Hematopoietic multipotent progenitor cell treated with erythropoietin and hydrocortisone succinate and interleukin-3 and kit ligand, for 8 days (in vitro differentiated cells): ENCODE data around the gene CTIF.

Source experiments
- DNase-seq: peaks from one replicate; pipeline ENCODE4 v3.0.0-alpha.2; 2015

CTIF gene

DNA sequence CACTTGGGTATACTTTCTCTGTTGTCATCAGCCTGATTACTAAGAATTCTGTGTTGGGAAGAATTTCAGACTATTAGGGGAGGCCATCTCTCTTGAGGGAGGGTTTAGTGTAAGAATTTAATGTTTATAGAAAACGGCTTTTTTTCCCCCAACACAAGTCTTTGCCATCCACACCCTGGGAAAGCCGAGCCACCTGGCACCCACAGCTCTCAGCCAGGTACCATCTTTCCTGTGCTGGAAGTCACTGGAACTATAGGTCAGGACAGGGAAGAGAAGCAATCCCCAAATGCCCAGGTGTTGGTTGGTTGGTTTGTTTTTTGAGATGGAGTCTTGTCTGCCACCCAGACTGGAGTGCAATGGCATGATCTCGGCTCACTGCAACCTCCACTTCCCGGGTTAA lies 256.9 kb downstream of the CTIF start:
- DNase-seq: no peak

DNA sequence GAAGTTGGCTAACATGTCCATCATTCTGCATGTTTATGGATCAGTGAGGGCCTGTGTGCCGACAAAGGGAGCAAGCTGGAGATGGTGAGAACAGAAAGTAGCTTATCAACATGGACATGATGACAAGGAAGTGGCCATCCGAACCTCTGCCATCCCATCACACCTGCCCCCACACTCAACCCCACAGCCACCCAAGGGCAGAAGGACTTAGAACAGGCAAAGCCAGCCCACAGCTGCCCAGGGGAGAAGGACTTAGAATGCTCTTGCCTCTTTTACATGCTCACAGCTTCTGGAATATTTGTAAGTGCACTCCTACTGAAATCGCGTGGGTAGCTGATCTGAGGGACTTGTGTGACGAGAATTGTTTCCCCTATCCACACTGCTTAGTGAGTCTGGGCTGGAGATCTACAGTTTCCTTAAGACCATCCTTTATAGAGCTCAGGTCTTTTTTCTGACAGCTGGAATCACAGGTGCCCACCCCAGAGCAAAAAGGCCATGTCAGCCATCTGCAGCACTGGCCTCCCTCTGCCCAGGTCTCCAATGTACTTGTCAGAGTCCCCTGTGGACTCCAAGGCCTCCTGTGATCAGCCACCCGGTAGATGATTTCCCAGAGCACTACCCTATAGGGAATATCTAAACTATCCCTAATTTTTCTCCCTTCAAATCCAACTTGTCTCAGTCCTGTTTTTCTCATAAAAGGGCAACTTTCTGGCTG lies 257.8 kb downstream of the CTIF start:
- no peak for DNase-seq

DNA sequence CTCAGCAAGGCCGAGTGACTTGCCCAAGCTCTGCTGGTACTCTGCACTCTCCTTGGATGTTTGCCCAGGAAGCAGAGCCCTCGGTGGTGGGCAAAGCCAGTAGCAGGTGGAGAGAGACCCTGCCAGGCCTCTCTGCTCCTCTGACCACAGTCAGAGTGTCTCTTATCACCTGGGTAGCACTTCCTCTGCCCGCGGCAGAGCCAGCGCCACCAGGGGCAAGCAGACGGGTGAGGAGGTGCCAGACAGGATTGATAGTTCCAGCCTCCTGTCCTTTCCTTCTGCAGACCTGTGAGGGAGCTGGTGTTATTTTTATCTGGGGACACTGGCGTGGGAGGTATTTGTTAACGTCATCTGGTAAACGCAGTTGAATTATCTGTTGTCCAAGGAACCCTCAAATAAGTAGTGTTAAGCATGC lies 259.0 kb downstream of the CTIF start:
- DNase-seq: peak; percentile 20

- no peak for DNase-seq
Measured at GRCh38 chr18:48798334-48799245, 259.8 kb downstream of the CTIF start.

GRCh38 chr18:48799724-48800315 lies 261.0 kb downstream of the CTIF start:
- DNase-seq: no peak

DNA sequence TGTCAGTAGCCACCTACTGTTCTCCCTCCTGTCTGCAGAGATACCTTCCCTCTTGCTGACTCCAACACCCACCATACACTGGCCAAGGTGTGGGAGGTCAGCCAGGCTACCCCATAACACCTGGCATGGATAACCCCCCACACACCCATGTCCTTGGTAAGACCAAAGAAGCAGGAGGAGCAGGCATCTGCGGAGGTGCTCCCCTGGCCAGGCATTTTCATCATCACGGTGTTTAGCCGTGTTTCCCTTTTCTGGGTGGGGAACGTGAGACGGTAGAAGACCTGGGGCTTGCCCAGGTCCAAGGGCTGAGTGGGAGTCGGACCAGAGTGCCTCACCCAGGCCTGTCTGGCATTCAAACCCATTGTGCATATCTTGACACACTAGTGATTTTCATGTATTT lies 261.6 kb downstream of the CTIF start:
- no peak for DNase-seq

GRCh38 chr18:48800876-48801727 lies 262.3 kb downstream of the CTIF start:
- no peak for DNase-seq

- DNase-seq: no peak
Measured at GRCh38 chr18:48801728-48802542, 263.1 kb downstream of the CTIF start.

DNA sequence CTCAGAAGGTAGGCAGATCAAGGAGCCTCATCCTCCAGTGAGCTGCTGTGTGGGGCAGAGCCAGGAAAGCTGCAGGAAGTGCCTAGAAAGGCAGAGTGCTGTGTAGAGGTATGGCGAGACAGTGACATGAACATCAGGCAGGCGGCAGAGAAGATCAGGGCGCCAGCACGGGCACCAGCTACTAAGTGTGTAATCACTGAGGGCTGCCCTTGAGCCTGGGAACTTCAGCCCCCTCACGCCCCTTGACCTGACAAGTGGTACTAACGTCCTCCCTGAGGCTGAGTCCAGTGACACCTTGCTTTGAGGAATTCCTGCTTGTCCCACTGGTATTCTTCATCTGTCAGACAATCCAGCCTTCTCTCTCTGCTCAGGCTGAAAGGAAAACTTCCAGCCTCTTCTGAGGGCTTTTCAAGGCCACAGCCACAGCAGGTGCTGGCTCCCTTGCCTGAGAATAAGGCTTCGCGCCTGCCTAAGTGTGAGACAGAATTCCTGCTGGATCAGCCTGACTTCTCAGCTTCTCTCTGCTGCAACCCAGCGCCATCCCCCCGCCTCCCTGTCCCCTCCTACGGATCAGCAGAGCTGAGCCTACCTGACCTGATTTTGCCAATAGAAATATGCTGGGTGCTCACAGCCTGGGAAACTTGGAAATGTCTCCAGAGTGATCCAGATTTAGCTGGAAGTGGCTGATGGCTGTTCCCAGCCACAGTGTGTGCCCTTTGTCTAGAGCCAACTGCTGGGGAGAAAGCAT lies 263.9 kb downstream of the CTIF start:
- DNase-seq: no peak

- DNase-seq: no peak
Measured at GRCh38 chr18:48803518-48803917, 264.7 kb downstream of the CTIF start.

DNA sequence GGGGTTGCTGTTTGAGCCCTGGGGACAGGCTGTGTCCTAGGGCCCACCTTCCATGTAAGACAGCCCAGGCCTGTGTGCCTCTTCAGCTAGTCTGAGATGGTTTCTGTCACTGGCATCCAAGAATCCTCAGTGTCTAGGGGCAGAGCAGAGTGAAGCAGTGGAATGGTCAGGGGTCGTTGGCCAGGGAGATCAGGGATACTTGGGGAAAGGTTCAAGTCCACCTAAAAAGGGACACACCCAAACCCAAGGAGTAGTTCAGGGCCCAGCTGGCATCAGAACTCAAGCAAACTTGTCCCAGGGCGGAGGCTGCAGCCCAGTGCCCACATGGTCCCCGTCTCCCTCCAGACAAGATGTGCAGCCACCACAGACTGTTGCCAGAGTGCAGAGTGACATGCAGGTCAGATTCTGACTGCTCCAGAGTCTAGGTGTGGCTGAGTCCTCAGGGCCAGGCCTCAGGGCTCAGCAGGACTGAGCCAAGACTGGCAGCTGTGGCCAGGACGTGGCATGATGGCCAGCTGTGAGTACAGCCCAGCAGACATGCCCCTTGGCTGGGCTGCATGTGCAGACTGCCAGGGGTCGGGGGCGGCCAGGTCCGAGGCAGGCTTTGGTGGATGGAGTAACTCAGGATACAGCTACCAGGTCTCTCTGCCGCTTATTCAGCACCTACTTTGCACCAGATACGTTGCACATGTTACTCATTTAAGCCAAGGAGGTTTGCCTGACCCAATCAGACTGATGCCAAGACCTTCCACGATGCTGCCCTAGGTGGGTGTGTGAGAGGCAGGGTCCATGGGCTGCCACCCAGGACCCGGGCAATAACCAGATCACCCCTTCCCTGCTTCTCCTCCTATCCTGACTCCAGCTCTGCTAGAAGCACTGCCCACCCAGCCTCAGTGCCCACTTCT lies 265.4 kb downstream of the CTIF start:
- DNase-seq: no peak

- DNase-seq: no peak
Measured at GRCh38 chr18:48804856-48805610, 266.2 kb downstream of the CTIF start.

DNA sequence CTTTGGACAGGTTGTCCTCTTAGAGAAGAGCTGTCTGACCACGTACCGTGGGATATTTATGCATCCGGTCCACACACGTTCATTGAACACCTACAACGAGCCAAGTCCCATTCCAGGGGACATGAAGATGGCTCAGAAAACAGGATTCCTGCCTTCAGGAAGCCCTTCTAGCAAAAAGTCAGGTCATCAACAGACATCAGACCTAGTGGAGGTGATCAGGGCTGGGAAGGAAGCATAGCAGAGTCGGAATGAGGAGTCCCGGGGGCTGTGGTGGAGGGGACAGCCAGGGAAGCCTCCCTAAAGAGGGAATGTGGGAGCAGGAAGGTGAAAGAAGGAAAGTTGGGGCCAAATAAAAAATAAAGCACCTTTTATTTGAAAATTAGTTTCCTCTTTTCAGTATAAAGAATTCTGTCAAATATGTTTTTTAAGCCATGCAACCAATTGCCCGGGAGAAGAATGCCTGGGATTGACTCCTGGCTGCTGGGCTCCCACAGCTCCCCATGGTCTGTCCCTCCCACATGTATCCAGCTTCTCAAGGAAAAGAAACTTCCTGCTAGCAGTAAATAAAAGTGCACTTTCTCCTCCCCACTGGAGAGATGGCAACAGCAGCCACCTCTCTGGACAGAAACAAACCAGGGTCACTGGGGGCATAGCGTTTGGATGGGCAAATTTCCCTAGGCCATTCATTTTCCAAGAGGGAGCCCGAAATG lies 267.1 kb downstream of the CTIF start:
- no peak for DNase-seq

DNA sequence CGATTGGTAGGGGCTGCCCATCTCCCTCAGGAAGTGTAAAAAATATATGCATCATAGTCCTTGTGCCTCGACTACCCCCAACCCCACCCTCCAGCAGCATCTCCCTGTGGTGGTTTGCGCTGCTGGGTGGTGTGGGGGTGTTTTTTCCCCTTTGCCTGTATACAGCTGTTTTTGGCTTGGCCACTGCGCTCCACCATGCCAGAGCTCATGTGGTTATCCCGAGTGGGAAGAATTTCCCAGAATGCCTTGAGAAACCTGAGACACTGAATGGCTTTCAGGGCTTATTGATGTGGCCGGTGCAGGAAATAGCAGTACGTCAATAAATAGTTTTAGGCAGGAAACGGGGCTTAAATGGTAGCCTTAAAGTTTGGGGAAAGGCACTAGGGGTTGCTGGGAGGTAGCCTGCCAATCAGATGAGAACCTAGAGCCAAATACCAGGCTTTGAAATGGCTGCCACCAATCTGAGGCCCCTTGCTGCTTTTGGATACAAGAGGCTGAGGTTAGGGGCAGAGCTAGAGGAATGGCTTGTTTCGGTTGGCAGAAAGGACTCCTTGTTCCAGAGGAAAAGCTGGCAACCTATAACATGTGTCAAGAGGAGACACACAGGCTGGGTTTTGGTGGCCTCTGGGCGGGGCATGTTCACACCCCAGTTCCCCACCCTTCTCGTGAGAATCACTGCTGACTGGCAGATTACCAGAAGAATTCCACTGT lies 267.9 kb downstream of the CTIF start:
- DNase-seq: no peak

- DNase-seq: no peak
Measured at GRCh38 chr18:48808476-48808875, 269.6 kb downstream of the CTIF start.

DNA sequence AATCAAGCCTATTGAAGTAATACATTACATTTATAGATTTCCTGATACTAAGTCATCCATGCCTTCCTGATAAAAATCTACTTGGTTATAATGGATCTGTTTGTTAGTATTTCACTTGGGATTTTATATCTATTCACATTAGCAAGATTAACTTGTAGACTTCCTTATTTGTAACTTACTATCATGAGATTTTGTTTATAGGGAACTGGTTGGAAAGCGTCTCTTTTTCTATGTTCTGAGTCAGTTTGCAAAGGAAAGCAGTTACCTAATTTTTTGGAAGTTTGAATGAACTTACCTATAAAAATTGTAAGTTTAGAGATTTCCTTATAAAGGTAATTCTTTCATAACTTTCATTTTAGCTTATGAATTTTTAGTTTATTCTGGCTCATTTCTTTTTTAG lies 270.5 kb downstream of the CTIF start:
- no peak for DNase-seq

- DNase-seq: no peak
Measured at GRCh38 chr18:48810805-48811204, 272.0 kb downstream of the CTIF start.

DNA sequence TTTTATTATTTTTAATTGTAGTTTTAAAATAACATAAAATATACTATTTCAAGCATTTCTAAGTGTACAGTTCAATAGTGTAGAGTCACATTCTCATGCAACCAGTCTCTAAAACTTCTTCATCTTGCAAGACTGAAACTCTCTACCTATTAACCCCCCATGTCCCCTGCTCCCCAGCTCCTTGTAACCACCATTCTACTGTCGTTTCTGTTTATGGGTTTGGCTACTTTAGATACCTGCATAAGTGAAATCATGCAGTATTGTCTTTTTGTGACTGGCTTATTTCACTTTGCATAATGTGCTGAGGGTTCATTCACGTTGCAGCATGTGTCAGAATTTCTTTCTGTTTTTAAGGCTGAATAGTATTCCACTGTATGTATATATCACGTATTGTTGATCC lies 272.6 kb downstream of the CTIF start:
- DNase-seq: no peak
